HK-2 (cell line): ENCODE measurements around the gene SMIM1.

Experiments
- DNase-seq: peaks from one replicate; pipeline ENCODE4 v3.0.0-alpha.2; 2018; ENCODE audit not compliant: unreplicated experiment

Gene SMIM1

DNA sequence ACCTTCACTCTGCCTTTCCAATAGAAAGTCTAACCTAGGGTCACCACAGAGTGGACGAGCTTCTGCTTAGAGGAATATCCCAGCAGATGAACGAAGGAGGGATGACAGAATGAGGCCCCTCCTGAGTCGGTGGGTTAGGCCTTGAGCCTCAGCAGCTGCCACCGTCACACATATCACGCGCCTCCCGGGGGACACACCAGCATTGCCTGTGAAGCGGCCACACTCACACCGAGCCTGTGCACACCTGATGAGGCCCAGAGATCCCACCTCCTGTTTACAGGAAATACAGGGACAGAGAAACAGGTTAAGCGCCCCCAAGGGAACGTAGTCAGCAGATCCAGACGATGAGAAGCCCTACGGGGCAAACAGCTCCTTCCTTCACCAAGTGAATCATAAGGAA lies 48.9 kb downstream of the SMIM1 start:
- no peak for DNase-seq

DNA sequence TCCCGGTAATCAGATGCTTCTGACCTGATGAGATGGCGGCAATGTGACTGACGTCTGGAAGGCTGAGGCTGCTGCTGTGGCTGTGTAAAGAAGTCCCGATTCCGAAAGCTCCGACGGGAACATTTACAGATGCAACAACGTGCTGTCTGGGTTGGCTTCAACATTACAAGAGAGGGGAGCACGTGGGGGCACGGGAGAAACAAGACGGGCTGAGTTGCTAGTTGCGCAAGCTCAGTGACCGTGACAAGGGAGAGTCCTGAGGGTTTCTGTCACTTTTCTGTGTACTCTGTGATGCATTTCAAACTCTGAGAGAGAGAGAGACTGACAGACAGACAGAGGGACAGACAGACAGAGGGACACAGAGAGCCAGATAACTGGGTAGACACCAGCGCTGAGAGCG lies 49.4 kb downstream of the SMIM1 start:
- DNase-seq, result no peak

GRCh38 chr1:3822421-3822820 lies 49.9 kb downstream of the SMIM1 start:
- DNase-seq, result no peak

- DNase-seq, result no peak
Observed at GRCh38 chr1:3824650-3825049, 52.1 kb downstream of the SMIM1 start.

DNA sequence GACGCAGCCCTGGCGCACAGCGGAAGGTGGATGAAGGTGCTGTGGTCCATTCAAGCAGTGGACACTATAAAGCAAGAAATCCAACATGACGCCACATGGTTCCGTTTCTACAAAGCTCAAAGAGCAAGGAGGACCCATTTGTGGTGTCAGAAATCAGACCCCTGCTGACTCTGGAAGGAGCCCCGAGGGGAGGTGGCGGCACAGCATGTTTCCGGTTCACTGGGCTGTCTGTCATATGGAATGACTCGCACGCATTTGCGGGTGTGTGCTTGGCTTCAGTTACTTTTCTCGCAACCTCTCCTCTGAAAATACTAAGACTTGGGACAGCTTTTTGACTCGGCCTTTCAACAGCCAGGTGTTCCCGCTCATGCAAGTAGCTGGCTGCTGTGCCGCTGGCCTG lies 52.8 kb downstream of the SMIM1 start:
- DNase-seq, result no peak
